CD4-positive, alpha-beta T cell (primary cell): ENCODE measurements around the gene ROR1. TPM values are rescaled to one million over a fixed set of nuclear protein-coding genes. Genes with fewer than 3 reads are reported as not detected.

Experiments
- ATAC-seq: fragments of 200-7000 bp; cut with Tn5 transposase; one replicate; pipeline ENCODE4 v1.10.0; 2022; ENCODE audit warnings: mild to moderate bottlenecking; ENCODE audit not compliant: poor library complexity
- CTCF ChIA-PET: fragments of 350-600 bp; sonication (Branson Sonifier 250); formaldehyde crosslinking; loops from one replicate; lab custom pipeline; 2021; ENCODE audit warnings: antibody characterized with exemption, inconsistent platforms; lab: Charles Lee
- POLR2A ChIA-PET: fragments of 350-600 bp; sonication (Branson Sonifier 250); formaldehyde crosslinking; loops from one replicate; lab custom pipeline; 2021; ENCODE audit warnings: antibody characterized with exemption, inconsistent platforms; lab: Charles Lee
- DNase-seq, 14 experiments: peaks; one replicate each; pipeline ENCODE4 v3.0.0-alpha.2; 2013 to 2020; ENCODE audit warnings: mixed read lengths in 2 of 14
- H3K27ac ChIP-seq, 2 donors: one replicate each; pipeline versions ENCODE4 v1.5.1 to v1.7.0; 2013; ENCODE audit warnings: low read length in 2 of 2, low read depth in 1 of 2, mild to moderate bottlenecking in 1 of 2
- H3K27me3 ChIP-seq, 2 experiments: 1 replicate in 1 of 2; 2 replicates in 1 of 2; pipeline versions ENCODE4 v1.6.1 to v1.7.0; 2013; ENCODE audit warnings: low read length in 2 of 2, control low read depth in 1 of 2, mild to moderate bottlenecking in 1 of 2, moderate library complexity in 1 of 2; ENCODE audit not compliant: insufficient read depth in 2 of 2, control insufficient read depth in 1 of 2
- H3K36me3 ChIP-seq: one replicate; pipeline ENCODE4 v1.6.1; 2013; ENCODE audit warnings: low read length, control low read depth; ENCODE audit not compliant: insufficient read depth
- H3K4me1 ChIP-seq: one replicate; pipeline ENCODE4 v1.6.1; 2013; ENCODE audit warnings: low read length, control low read depth; ENCODE audit not compliant: insufficient read depth
- H3K4me3 ChIP-seq: one replicate; pipeline ENCODE4 v1.5.1; 2013; ENCODE audit warnings: mild to moderate bottlenecking, low read length, moderate library complexity
- H3K9me3 ChIP-seq, 2 experiments: 1 replicate in 1 of 2; 2 replicates in 1 of 2; pipeline versions ENCODE4 v1.6.1 to v1.7.0; 2013; ENCODE audit warnings: low read length in 2 of 2, mild to moderate bottlenecking in 2 of 2, control low read depth in 1 of 2, moderate library complexity in 1 of 2; ENCODE audit not compliant: control insufficient read depth in 1 of 2, insufficient read depth in 1 of 2
- H3K27ac Mint-ChIP-seq: one replicate; pipeline ENCODE4 v1.8.0; 2020; ENCODE audit warnings: mixed read lengths
- H3K27me3 Mint-ChIP-seq: one replicate; pipeline ENCODE4 v1.8.0; 2021; ENCODE audit warnings: mixed read lengths
- H3K36me3 Mint-ChIP-seq: one replicate; pipeline ENCODE4 v1.8.0; 2021; ENCODE audit warnings: low read depth, mixed read lengths
- H3K4me1 Mint-ChIP-seq: one replicate; pipeline ENCODE4 v1.8.0; 2021; ENCODE audit warnings: low read depth, mixed read lengths
- H3K4me3 Mint-ChIP-seq: one replicate; pipeline ENCODE4 v1.8.0; 2020; ENCODE audit warnings: mild to moderate bottlenecking, mixed read lengths
- H3K9me3 Mint-ChIP-seq: one replicate; pipeline ENCODE4 v1.8.0; 2020; ENCODE audit warnings: mixed read lengths
- CTCF ChIP-seq: fragments of 200-600 bp; IDR thresholded peaks from one replicate; pipeline ENCODE4 v1.8.0; 2022; ENCODE audit warnings: antibody characterized with exemption, mild to moderate bottlenecking
- intact Hi-C, 2 experiments: fragments of 100-400 bp; cut with DNase I in 1 of 2; cut with micrococcal nuclease in 1 of 2; formaldehyde crosslinking; loops; one replicate each; pipeline versions ENCODE4 v1.15.1 to v1.9.0; 2023 to 2025; cut with DNase I, micrococcal nuclease
- total RNA-seq, 174 experiments: library from RNA in 2 of 174; stranded (reverse) in 2 of 174; gene quantifications; one replicate each; pipeline ENCODE4 v1.2.3 and lab custom pipeline; 2021 to 2026

ROR1 gene
- total RNA-seq, 2 experiments from 2014 or later: not detected

GRCh38 chr1:63774617-63775417 lies 1.0 kb downstream of the ROR1 start:
- POLR2A ChIA-PET: no interaction called here
- Mint-ChIP-seq H3K27me3 (peaks cover 67% of the 10 kb centered on the region), H3K4me3 (peak overlapping the region; percentile 63), H3K9me3 (no peaks in the 10 kb centered on the region), H3K36me3 (no peaks in the 10 kb centered on the region), H3K4me1 (peaks cover 7% of the 10 kb centered on the region), H3K27ac (no peak overlapping the region)
- Histone ChIP-seq H3K9me3 (peaks cover 0 to 6% of the 10 kb centered on the region in 2 experiments), H3K4me3 (peak overlapping the region; percentile 22), H3K36me3 (no peaks in the 10 kb centered on the region), H3K4me1 (peaks cover 15% of the 10 kb centered on the region), H3K27me3 (peaks cover 44 to 46% of the 10 kb centered on the region in 2 experiments), H3K27ac (no peak overlapping the region)
- DNase-seq (peak in 1 of 14 experiments; percentile 2), ATAC-seq (no peak)
- CTCF ChIA-PET: no interaction called here
- TF ChIP-seq CTCF: no peak
- intact Hi-C loops: no loop called here

GRCh38 chr1:63775418-63776127 lies 1.8 kb downstream of the ROR1 start:
- no peak overlapping the region for H3K4me3 ChIP-seq

GRCh38 chr1:63777286-63777685 lies 3.5 kb downstream of the ROR1 start:
- Mint-ChIP-seq H3K27ac (no peak overlapping the region), H3K27me3 (peaks cover 59% of the 10 kb centered on the region)
- intact Hi-C loops: no loop called here

More at GRCh38 chr1:63775418-63776127, 1.8 kb downstream of the ROR1 start:
- H3K27ac Mint-ChIP-seq: no peak overlapping the region
- DNase-seq (no peak), ATAC-seq (no peak)
- ChIA-PET CTCF (no interaction called here), POLR2A (no interaction called here)
- Histone ChIP-seq H3K27me3 (peaks cover 44 to 50% of the 10 kb centered on the region in 2 experiments), H3K4me1 (peaks cover 15% of the 10 kb centered on the region), H3K36me3 (no peaks in the 10 kb centered on the region), H3K27ac (no peak overlapping the region), H3K9me3 (peaks cover 0 to 6% of the 10 kb centered on the region in 2 experiments)
- peak overlapping the region; percentile 63 for H3K4me3 Mint-ChIP-seq
- no peak for TF ChIP-seq CTCF
- no peaks in the 10 kb centered on the region for H3K36me3 Mint-ChIP-seq
- peaks cover 69% of the 10 kb centered on the region for H3K27me3 Mint-ChIP-seq
- peaks cover 7% of the 10 kb centered on the region for H3K4me1 Mint-ChIP-seq
- no peaks in the 10 kb centered on the region for H3K9me3 Mint-ChIP-seq
- intact Hi-C loops: no loop called here

More at GRCh38 chr1:63777286-63777685, 3.5 kb downstream of the ROR1 start:
- no peak for TF ChIP-seq CTCF
- Mint-ChIP-seq H3K36me3 (no peaks in the 10 kb centered on the region), H3K9me3 (no peaks in the 10 kb centered on the region), H3K4me1 (peaks cover 7% of the 10 kb centered on the region), H3K4me3 (no peak overlapping the region)
- POLR2A ChIA-PET: no interaction called here
- Histone ChIP-seq H3K36me3 (no peaks in the 10 kb centered on the region), H3K27ac (no peak overlapping the region), H3K27me3 (peaks cover 40 to 52% of the 10 kb centered on the region in 2 experiments), H3K9me3 (peaks cover 0 to 6% of the 10 kb centered on the region in 2 experiments), H3K4me3 (no peak overlapping the region), H3K4me1 (peaks cover 15% of the 10 kb centered on the region)
- ATAC-seq (no peak), DNase-seq (no peak)
- CTCF ChIA-PET: no interaction called here
